ENCODE results near the gene PLAGL2. TPM values are rescaled to one million over a fixed set of nuclear protein-coding genes. Genes with fewer than 3 reads are reported as not detected.

The PLAGL2 gene
- total and polyA plus RNA-seq, 2 donors (not counting 1 experiment from before 2014, with no cell fraction given): 1.6 to 2.3 TPM

DNA sequence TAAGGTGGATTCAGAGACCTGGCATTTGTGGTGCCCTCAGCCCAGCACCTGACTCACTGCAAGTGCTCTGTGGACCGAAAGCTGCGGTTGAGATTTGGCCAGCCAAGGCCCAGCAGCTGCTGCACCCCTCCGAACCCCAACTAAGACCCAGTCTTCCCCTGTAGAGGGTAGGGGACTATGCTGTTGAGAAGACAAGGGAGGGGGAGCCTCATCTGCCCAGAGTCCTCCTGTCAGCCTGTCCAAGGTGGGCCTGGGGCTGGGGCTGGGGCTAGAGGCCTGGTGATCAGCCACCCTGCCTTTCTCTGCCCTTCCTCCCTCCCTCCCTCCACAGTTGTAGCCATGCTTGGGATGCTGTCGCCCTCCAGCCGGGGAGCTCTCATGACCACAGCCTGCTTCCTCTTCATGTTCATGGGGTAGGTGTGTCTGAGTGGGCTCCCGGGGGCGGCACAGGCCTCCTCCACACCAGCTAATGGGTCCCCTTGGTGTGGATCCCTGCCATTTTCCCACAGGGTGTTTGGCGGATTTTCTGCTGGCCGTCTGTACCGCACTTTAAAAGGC is 57.2 kb downstream of the PLAGL2 start:
- Histone ChIP-seq H4K20me1 (ENCODE audit: control insufficient read depth, extremely low read depth, insufficient read depth, low read length) (no peaks in the 10 kb centered on the region), H3K4me3 (replicated peaks in 1 of 4; ENCODE audit: control extremely low read depth in 1 of 4, insufficient read depth in 1 of 4, low read depth in 3 of 4, low read length in 4 of 4) (no peak overlapping the region), H3K36me3 (ENCODE audit: control insufficient read depth, insufficient read depth, low read length) (peaks cover 10% of the 10 kb centered on the region), H3K79me2 (ENCODE audit: control insufficient read depth, insufficient read depth, low read length) (no peaks in the 10 kb centered on the region), H2AFZ (ENCODE audit: low read length) (no peak overlapping the region), H3K27me3 (ENCODE audit: control insufficient read depth, insufficient read depth, low read length) (no peaks in the 10 kb centered on the region), H3K4me1 (ENCODE audit: control insufficient read depth, extremely low read depth, insufficient read depth, low read length) (peaks cover 4% of the 10 kb centered on the region), H3K27ac (ENCODE audit: insufficient read depth, low read length) (no peak overlapping the region), H3K4me2 (ENCODE audit: extremely low read depth, insufficient read depth, low read length) (no peak overlapping the region), H3K9ac (ENCODE audit: insufficient read depth, low read length) (no peak overlapping the region), H3K9me3 (ENCODE audit: control insufficient read depth, insufficient read depth, low read depth, low read length) (no peaks in the 10 kb centered on the region)
- DNase-seq (ENCODE audit: low read depth in 2 of 2): no peak
- TF ChIP-seq CTCF (conservative IDR thresholded peaks at IDR 0.05 in 1 of 2, IDR thresholded peaks at IDR 0.05 in 1 of 2; ENCODE audit: low read depth in 1 of 2, low read length in 2 of 2) (no peak), EZH2 (IDR thresholded peaks at IDR 0.05; ENCODE audit: low read length, missing control alignments) (no peak)

DNA sequence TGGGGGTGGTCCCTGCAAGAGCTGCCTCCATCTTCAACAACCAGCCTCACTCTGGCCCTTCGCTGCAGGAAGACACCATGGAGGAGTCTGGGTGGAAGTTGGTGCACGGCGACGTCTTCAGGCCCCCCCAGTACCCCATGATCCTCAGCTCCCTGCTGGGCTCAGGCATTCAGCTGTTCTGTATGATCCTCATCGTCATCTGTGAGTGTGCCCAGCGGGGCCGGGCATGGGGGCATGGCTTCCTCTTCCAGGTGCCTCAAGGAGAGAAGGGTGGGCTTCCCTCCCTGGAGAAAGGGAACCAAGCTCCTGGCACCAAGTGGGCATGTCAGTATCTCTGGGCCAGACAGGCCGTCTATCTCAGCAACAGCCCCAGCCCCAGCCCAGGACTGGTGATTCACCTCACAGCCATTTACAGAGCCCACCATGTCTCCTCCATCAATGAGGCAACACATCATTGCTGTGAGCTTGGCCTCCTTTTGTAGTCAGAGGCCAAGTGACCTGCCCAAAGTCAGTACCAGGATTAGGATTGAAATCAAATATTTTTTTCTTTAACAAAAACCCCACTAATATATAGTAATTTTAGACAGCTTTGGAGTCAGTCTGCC is 57.9 kb downstream of the PLAGL2 start:
- TF ChIP-seq EZH2 (IDR thresholded peaks at IDR 0.05; ENCODE audit: low read length, missing control alignments) (no peak), CTCF (conservative IDR thresholded peaks at IDR 0.05 in 1 of 2, IDR thresholded peaks at IDR 0.05 in 1 of 2; ENCODE audit: low read depth in 1 of 2, low read length in 2 of 2) (no peak)
- DNase-seq (ENCODE audit: low read depth in 2 of 2): peak in 1 of 2 donors; percentile 19
- H3K27me3 ChIP-seq (ENCODE audit: control insufficient read depth, insufficient read depth, low read length): no peaks in the 10 kb centered on the region
- H4K20me1 ChIP-seq (ENCODE audit: control insufficient read depth, extremely low read depth, insufficient read depth, low read length): no peaks in the 10 kb centered on the region
- peaks cover 16% of the 10 kb centered on the region for H3K36me3 ChIP-seq (ENCODE audit: control insufficient read depth, insufficient read depth, low read length)
- no peaks in the 10 kb centered on the region for H3K79me2 ChIP-seq (ENCODE audit: control insufficient read depth, insufficient read depth, low read length)
- H3K9me3 ChIP-seq (ENCODE audit: control insufficient read depth, insufficient read depth, low read depth, low read length): no peaks in the 10 kb centered on the region
- H3K4me3 ChIP-seq (replicated peaks in 1 of 4; ENCODE audit: control extremely low read depth in 1 of 4, insufficient read depth in 1 of 4, low read depth in 3 of 4, low read length in 4 of 4): no peak overlapping the region
- H3K27ac ChIP-seq (ENCODE audit: insufficient read depth, low read length): no peak overlapping the region
- H3K4me1 ChIP-seq (ENCODE audit: control insufficient read depth, extremely low read depth, insufficient read depth, low read length): no peaks in the 10 kb centered on the region
- no peak overlapping the region for H2AFZ ChIP-seq (ENCODE audit: low read length)
- no peak overlapping the region for H3K4me2 ChIP-seq (ENCODE audit: extremely low read depth, insufficient read depth, low read length)
- H3K9ac ChIP-seq (ENCODE audit: insufficient read depth, low read length): no peak overlapping the region

DNA sequence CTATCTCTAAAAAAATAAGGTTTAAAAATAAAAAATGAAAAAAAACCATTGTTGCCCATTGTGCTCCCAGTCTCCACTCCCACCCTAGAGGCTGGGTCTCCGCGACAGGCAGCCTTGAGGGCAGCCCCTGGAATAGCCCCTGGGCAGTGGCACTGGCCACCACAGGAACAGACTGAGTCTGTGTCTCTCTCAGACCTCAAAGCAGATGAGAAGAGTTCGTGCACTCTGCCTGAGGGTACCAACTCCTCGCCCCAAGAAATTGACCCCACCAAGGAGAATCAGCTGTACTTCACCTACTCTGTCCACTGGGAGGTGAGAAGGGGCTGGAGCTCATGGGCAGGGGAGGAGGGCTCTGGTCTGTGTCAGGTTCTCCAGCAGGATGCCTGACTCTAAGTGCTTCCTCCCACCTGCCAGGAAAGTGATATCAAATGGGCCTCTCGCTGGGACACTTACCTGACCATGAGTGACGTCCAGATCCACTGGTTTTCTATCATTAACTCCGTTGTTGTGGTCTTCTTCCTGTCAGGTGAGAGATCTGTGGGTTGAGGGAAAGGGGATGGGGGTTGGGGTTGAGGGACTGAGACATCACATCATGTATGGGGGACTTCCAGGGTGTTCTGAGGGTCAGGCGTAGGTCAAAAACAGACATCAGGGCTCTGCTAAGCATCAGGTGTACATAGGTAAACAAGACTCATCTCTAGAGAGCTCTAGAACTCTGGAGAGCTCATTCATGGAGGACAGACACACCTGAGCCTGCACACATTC is 62.5 kb downstream of the PLAGL2 start:
- Histone ChIP-seq H3K27me3 (ENCODE audit: control insufficient read depth, insufficient read depth, low read length) (no peaks in the 10 kb centered on the region), H3K9me3 (ENCODE audit: control insufficient read depth, insufficient read depth, low read depth, low read length) (no peaks in the 10 kb centered on the region), H3K4me1 (ENCODE audit: control insufficient read depth, extremely low read depth, insufficient read depth, low read length) (no peaks in the 10 kb centered on the region), H3K4me2 (ENCODE audit: extremely low read depth, insufficient read depth, low read length) (no peak overlapping the region), H3K79me2 (ENCODE audit: control insufficient read depth, insufficient read depth, low read length) (no peaks in the 10 kb centered on the region), H2AFZ (ENCODE audit: low read length) (no peak overlapping the region), H3K4me3 (replicated peaks in 1 of 4; ENCODE audit: control extremely low read depth in 1 of 4, insufficient read depth in 1 of 4, low read depth in 3 of 4, low read length in 4 of 4) (no peak overlapping the region), H4K20me1 (ENCODE audit: control insufficient read depth, extremely low read depth, insufficient read depth, low read length) (no peaks in the 10 kb centered on the region), H3K36me3 (ENCODE audit: control insufficient read depth, insufficient read depth, low read length) (peaks cover 30% of the 10 kb centered on the region), H3K27ac (ENCODE audit: insufficient read depth, low read length) (no peak overlapping the region), H3K9ac (ENCODE audit: insufficient read depth, low read length) (no peak overlapping the region)
- no peak for DNase-seq (ENCODE audit: low read depth in 2 of 2)
- TF ChIP-seq EZH2 (IDR thresholded peaks at IDR 0.05; ENCODE audit: low read length, missing control alignments) (no peak), CTCF (conservative IDR thresholded peaks at IDR 0.05 in 1 of 2, IDR thresholded peaks at IDR 0.05 in 1 of 2; ENCODE audit: low read depth in 1 of 2, low read length in 2 of 2) (no peak)

Measured in fibroblast of lung (primary cell).